Neural progenitor cell (in vitro differentiated cells): ENCODE measurements around the gene MASP2. TPM values are rescaled to one million over a fixed set of nuclear protein-coding genes. Genes with fewer than 3 reads are reported as not detected.
A peak's percentile ranks its signal among the peaks of the same experiment; 100 is the strongest.

Experiments
- DNase-seq: peaks from one replicate; pipeline ENCODE4 v3.0.0-alpha.2; 2016; ENCODE audit warnings: low spot score
- H2AFZ ChIP-seq: fragments of 200-600 bp; sonication (generic); replicated peaks from 2 replicates; pipeline ENCODE4 v1.6.1; 2016; ENCODE audit warnings: antibody characterized with exemption
- H3F3A ChIP-seq: fragments of 200-600 bp; sonication (generic); 2 replicates; pipeline ENCODE4 v1.6.1; 2016; ENCODE audit warnings: antibody characterized with exemption, low read depth
- H3K27ac ChIP-seq: fragments of 200-600 bp; sonication (generic); 2 replicates; pipeline ENCODE4 v1.5.1; 2016; ENCODE audit warnings: mild to moderate bottlenecking
- H3K27me3 ChIP-seq: fragments of 200-600 bp; sonication (generic); 2 replicates; pipeline ENCODE4 v1.6.1; 2016; ENCODE audit warnings: mild to moderate bottlenecking, moderate library complexity
- H3K36me3 ChIP-seq: fragments of 200-600 bp; sonication (generic); 2 replicates; pipeline ENCODE4 v1.5.1; 2016
- H3K4me1 ChIP-seq: fragments of 200-600 bp; sonication (generic); 2 replicates; pipeline ENCODE4 v1.6.1; 2016; ENCODE audit warnings: mixed run types
- H3K4me2 ChIP-seq: fragments of 200-600 bp; sonication (generic); 2 replicates; pipeline ENCODE4 v1.6.1; 2016
- H3K4me3 ChIP-seq: fragments of 200-600 bp; sonication (generic); 2 replicates; pipeline ENCODE4 v1.5.1; 2016
- H3K79me2 ChIP-seq: fragments of 200-600 bp; sonication (generic); 2 replicates; pipeline ENCODE4 v1.6.1; 2016; ENCODE audit warnings: low read depth
- H3K9ac ChIP-seq: fragments of 200-600 bp; sonication (generic); 2 replicates; pipeline ENCODE4 v1.6.1; 2016
- H3K9me3 ChIP-seq: fragments of 200-600 bp; sonication (generic); 2 replicates; pipeline ENCODE4 v1.5.1; 2016; ENCODE audit warnings: low read depth
- H4K20me1 ChIP-seq: fragments of 200-600 bp; sonication (generic); 2 replicates; pipeline ENCODE4 v1.6.1; 2016; ENCODE audit warnings: low read depth
- H3K27ac Mint-ChIP-seq: 3 replicates; pipeline ENCODE4 v1.8.0; 2021; ENCODE audit warnings: mixed read lengths
- H3K27me3 Mint-ChIP-seq: 2 replicates; pipeline ENCODE4 v1.8.0; 2022; ENCODE audit warnings: low read depth, mild to moderate bottlenecking, inconsistent platforms, moderate library complexity, mixed read lengths; ENCODE audit not compliant: insufficient read depth
- H3K36me3 Mint-ChIP-seq: 3 replicates; pipeline ENCODE4 v1.8.0; 2021; ENCODE audit warnings: mixed read lengths
- H3K4me1 Mint-ChIP-seq: 3 replicates; pipeline ENCODE4 v1.8.0; 2021; ENCODE audit warnings: mixed read lengths
- H3K4me3 Mint-ChIP-seq: 3 replicates; pipeline ENCODE4 v1.8.0; 2021; ENCODE audit warnings: mild to moderate bottlenecking, moderate library complexity, mixed read lengths
- H3K9me3 Mint-ChIP-seq: 3 replicates; pipeline ENCODE4 v1.8.0; 2020; ENCODE audit warnings: mixed read lengths
- CTCF ChIP-seq: fragments of 200-600 bp; sonication (generic); IDR thresholded peaks from 2 replicates; pipeline ENCODE4 v1.5.1; 2017; ENCODE audit warnings: antibody characterized with exemption, mild to moderate bottlenecking
- EZH2 ChIP-seq: fragments of 200-600 bp; sonication (generic); IDR thresholded peaks from 2 replicates; pipeline ENCODE4 v1.6.1; 2017; ENCODE audit warnings: antibody characterized with exemption, mild to moderate bottlenecking, moderate library complexity
- EZH2phosphoT487 ChIP-seq: fragments of 200-600 bp; sonication (generic); IDR thresholded peaks from 2 replicates; pipeline ENCODE4 v1.6.1; 2017; ENCODE audit warnings: antibody characterized with exemption
- total RNA-seq: library from RNA; depleted of rRNA; stranded (reverse); fragments of >200 nt; gene quantifications from 2 replicates; pipeline ENCODE4 v1.2.3, GENCODE V29; 2015; ENCODE audit warnings: low replicate concordance

MASP2 gene
- total RNA-seq, 1 donor from 2014 or later, result not detected

GRCh38 chr1:10989095-10989494 is 57.9 kb downstream of the MASP2 start:
- H3K27me3 Mint-ChIP-seq, result peaks cover 14% of the 10 kb centered on the region
- no peak overlapping the region for H3K9ac ChIP-seq

GRCh38 chr1:10987840-10988417 is 59.1 kb downstream of the MASP2 start:
- H3K4me1 Mint-ChIP-seq, result peaks cover 14% of the 10 kb centered on the region
- Histone ChIP-seq H3K36me3 (no peaks in the 10 kb centered on the region), H2AFZ (no peak overlapping the region), H3F3A (peaks cover 3% of the 10 kb centered on the region), H3K4me2 (no peak overlapping the region), H3K79me2 (no peaks in the 10 kb centered on the region), H3K9ac (no peak overlapping the region), H3K4me1 (peaks cover 7% of the 10 kb centered on the region), H3K4me3 (no peak overlapping the region), H3K27ac (no peak overlapping the region), H4K20me1 (no peaks in the 10 kb centered on the region), H3K27me3 (no peaks in the 10 kb centered on the region), H3K9me3 (no peaks in the 10 kb centered on the region)
- no peaks in the 10 kb centered on the region for H3K9me3 Mint-ChIP-seq
- no peak for DNase-seq
- H3K27me3 Mint-ChIP-seq, result peaks cover 14% of the 10 kb centered on the region
- no peak for TF ChIP-seq EZH2phosphoT487
- TF ChIP-seq CTCF, result no peak
- no peak for TF ChIP-seq EZH2
- no peaks in the 10 kb centered on the region for H3K36me3 Mint-ChIP-seq
- H3K4me3 Mint-ChIP-seq, result no peak overlapping the region
- no peak overlapping the region for H3K27ac Mint-ChIP-seq

More at GRCh38 chr1:10989095-10989494, 57.9 kb downstream of the MASP2 start:
- H4K20me1 ChIP-seq, result no peaks in the 10 kb centered on the region
- no peak overlapping the region for H3K4me3 ChIP-seq
- H3K36me3 Mint-ChIP-seq, result no peaks in the 10 kb centered on the region
- no peaks in the 10 kb centered on the region for H3K9me3 Mint-ChIP-seq
- no peak overlapping the region for H3K4me3 Mint-ChIP-seq
- no peak overlapping the region for H3K27ac ChIP-seq
- peaks cover 3% of the 10 kb centered on the region for H3F3A ChIP-seq
- no peak overlapping the region for H3K27ac Mint-ChIP-seq
- H3K27me3 ChIP-seq, result no peaks in the 10 kb centered on the region
- TF ChIP-seq CTCF (no peak), EZH2 (no peak), EZH2phosphoT487 (no peak)
- no peak overlapping the region for H3K4me2 ChIP-seq
- peaks cover 7% of the 10 kb centered on the region for H3K4me1 ChIP-seq
- DNase-seq, result no peak
- peaks cover 9% of the 10 kb centered on the region for H3K4me1 Mint-ChIP-seq
- H3K9me3 ChIP-seq, result no peaks in the 10 kb centered on the region
- H2AFZ ChIP-seq, result no peak overlapping the region
- H3K79me2 ChIP-seq, result no peaks in the 10 kb centered on the region
- H3K36me3 ChIP-seq, result no peaks in the 10 kb centered on the region

GRCh38 chr1:10986525-10986890 is 60.5 kb downstream of the MASP2 start:
- Histone ChIP-seq H3K79me2 (no peaks in the 10 kb centered on the region), H3K27me3 (no peaks in the 10 kb centered on the region), H4K20me1 (no peaks in the 10 kb centered on the region), H3K36me3 (no peaks in the 10 kb centered on the region), H3F3A (peaks cover 12% of the 10 kb centered on the region), H3K4me2 (no peak overlapping the region), H3K9me3 (no peaks in the 10 kb centered on the region), H3K4me1 (peaks cover 16% of the 10 kb centered on the region), H3K27ac (no peak overlapping the region), H3K4me3 (no peak overlapping the region), H2AFZ (no peak overlapping the region), H3K9ac (no peak overlapping the region)
- no peaks in the 10 kb centered on the region for H3K9me3 Mint-ChIP-seq
- peaks cover 12% of the 10 kb centered on the region for H3K27me3 Mint-ChIP-seq
- H3K36me3 Mint-ChIP-seq, result no peaks in the 10 kb centered on the region
- no peak for DNase-seq
- no peak overlapping the region for H3K4me3 Mint-ChIP-seq
- TF ChIP-seq EZH2 (no peak), CTCF (no peak), EZH2phosphoT487 (no peak)
- H3K4me1 Mint-ChIP-seq, result peaks cover 20% of the 10 kb centered on the region
- H3K27ac Mint-ChIP-seq, result peak overlapping the region; percentile 37
